HepG2 (cell line): Measurements from ENCODE around the gene HNRNPF. TPM values are rescaled to one million over a fixed set of nuclear protein-coding genes. Genes with fewer than 3 reads are reported as not detected.
A peak's percentile ranks its signal among the peaks of the same experiment; 100 is the strongest.

ENCODE experiments used
- ATRX ChIP-seq: sonication (generic); formaldehyde crosslinking; IDR thresholded peaks from 2 replicates; pipeline ENCODE4 v1.4.0; 2020; ENCODE audit warnings: missing genetic modification reagents, borderline replicate concordance
- BRCA1 ChIP-seq: sonication (generic); formaldehyde crosslinking; IDR thresholded peaks from 2 replicates; pipeline ENCODE4 v1.4.0; 2020; ENCODE audit warnings: missing genetic modification reagents
- CC2D1A ChIP-seq: sonication (generic); formaldehyde crosslinking; IDR thresholded peaks from 2 replicates; pipeline ENCODE4 v1.8.1; 2023; ENCODE audit warnings: mild to moderate bottlenecking, missing genetic modification reagents
- FOXA1 ChIP-seq, 2 experiments: fragments of 450-650 bp in 1 of 2; sonication (generic) in 1 of 2; formaldehyde crosslinking in 1 of 2; IDR thresholded peaks; 2 replicates each; pipeline versions ENCODE4 v1.4.0 to v1.6.1; 2016 to 2020; ENCODE audit warnings: missing genetic modification reagents in 1 of 2
- GATA4 ChIP-seq: sonication (generic); IDR thresholded peaks from 2 replicates; pipeline ENCODE4 v1.6.1; 2016; ENCODE audit warnings: antibody characterized with exemption, low read depth, borderline replicate concordance
- HDAC2 ChIP-seq: sonication (generic); formaldehyde crosslinking; IDR thresholded peaks from 2 replicates; pipeline ENCODE4 v1.4.0; 2020; ENCODE audit warnings: missing genetic modification reagents
- HNRNPL ChIP-seq: fragments of 200-400 bp; formaldehyde crosslinking; IDR thresholded peaks from 2 replicates; pipeline ENCODE4 v1.6.1; 2017; ENCODE audit warnings: mild to moderate bottlenecking, low read depth, low read length
- HOXA5 ChIP-seq: sonication (generic); formaldehyde crosslinking; IDR thresholded peaks from 2 replicates; pipeline ENCODE4 v1.4.0; 2020; ENCODE audit warnings: missing genetic modification reagents
- NCOA2 ChIP-seq: sonication (generic); formaldehyde crosslinking; IDR thresholded peaks from 2 replicates; pipeline ENCODE4 v1.8.0; 2022; ENCODE audit warnings: inconsistent platforms
- RARG ChIP-seq: sonication (generic); formaldehyde crosslinking; IDR thresholded peaks from 2 replicates; pipeline ENCODE4 v1.4.0; 2020; ENCODE audit warnings: low read depth, mild to moderate bottlenecking, missing genetic modification reagents
- RXRB ChIP-seq: IDR thresholded peaks from 2 replicates; pipeline ENCODE4 v1.6.1; 2016; ENCODE audit warnings: borderline replicate concordance, missing genetic modification reagents, missing compliant biosample characterization
- SALL2 ChIP-seq: sonication (generic); formaldehyde crosslinking; IDR thresholded peaks from 2 replicates; pipeline ENCODE4 v1.8.1; 2023; ENCODE audit warnings: mild to moderate bottlenecking, missing genetic modification reagents, inconsistent platforms
- SCMH1 ChIP-seq: sonication (generic); formaldehyde crosslinking; IDR thresholded peaks from 2 replicates; pipeline ENCODE4 v1.9.0; 2021; ENCODE audit warnings: missing genetic modification reagents, mild to moderate bottlenecking, borderline replicate concordance
- TP53 ChIP-seq: sonication (generic); formaldehyde crosslinking; conservative IDR thresholded peaks from 2 replicates; pipeline ENCODE4 v1.4.0; 2020; ENCODE audit warnings: missing genetic modification reagents
- YY1 ChIP-seq: IDR thresholded peaks from 2 replicates; pipeline ENCODE4 v1.6.1; 2011; ENCODE audit warnings: low read length, low read depth, moderate library complexity, mild to moderate bottlenecking; ENCODE audit not compliant: insufficient read depth, insufficient replicate concordance
- ZBTB38 ChIP-seq: sonication (generic); formaldehyde crosslinking; IDR thresholded peaks from 2 replicates; pipeline ENCODE4 v1.5.1; 2020; ENCODE audit warnings: mild to moderate bottlenecking, missing genetic modification reagents
- ZBTB42 ChIP-seq: sonication (generic); formaldehyde crosslinking; IDR thresholded peaks from 2 replicates; pipeline ENCODE4 v1.5.0; 2020; ENCODE audit warnings: mild to moderate bottlenecking, missing genetic modification reagents
- ZC3H13 ChIP-seq: sonication (generic); formaldehyde crosslinking; IDR thresholded peaks from 2 replicates; pipeline ENCODE4 v1.8.1; 2023; ENCODE audit warnings: mild to moderate bottlenecking, missing genetic modification reagents, moderate library complexity
- ZFP90 ChIP-seq: sonication (generic); formaldehyde crosslinking; IDR thresholded peaks from 2 replicates; pipeline ENCODE4 v1.8.0; 2022; ENCODE audit warnings: missing genetic modification reagents, mild to moderate bottlenecking, inconsistent platforms, borderline replicate concordance
- ZNF251 ChIP-seq: sonication (generic); formaldehyde crosslinking; IDR thresholded peaks from 2 replicates; pipeline ENCODE4 v1.9.0; 2021; ENCODE audit warnings: mild to moderate bottlenecking, missing genetic modification reagents
- ZNF317 ChIP-seq: sonication (generic); formaldehyde crosslinking; IDR thresholded peaks from 2 replicates; pipeline ENCODE4 v1.5.0; 2020; ENCODE audit warnings: mild to moderate bottlenecking, missing genetic modification reagents
- ZNF335 ChIP-seq: sonication (generic); formaldehyde crosslinking; IDR thresholded peaks from 2 replicates; pipeline ENCODE4 v1.4.0; 2020; ENCODE audit warnings: missing genetic modification reagents
- ZNF547 ChIP-seq: sonication (generic); formaldehyde crosslinking; IDR thresholded peaks from 2 replicates; pipeline ENCODE4 v1.5.1; 2020; ENCODE audit warnings: mild to moderate bottlenecking, missing genetic modification reagents
- ZNF589 ChIP-seq: sonication (generic); formaldehyde crosslinking; conservative IDR thresholded peaks from 2 replicates; pipeline ENCODE4 v1.8.0; 2022; ENCODE audit warnings: mild to moderate bottlenecking, moderate library complexity, missing genetic modification reagents
- ZNF878 ChIP-seq: sonication (generic); formaldehyde crosslinking; IDR thresholded peaks from 2 replicates; pipeline ENCODE4 v1.8.1; 2023; ENCODE audit warnings: mild to moderate bottlenecking, missing genetic modification reagents, moderate library complexity
- ZNF883 ChIP-seq: sonication (generic); formaldehyde crosslinking; IDR thresholded peaks from 2 replicates; pipeline ENCODE4 v1.5.1; 2020; ENCODE audit warnings: mild to moderate bottlenecking, missing genetic modification reagents; ENCODE audit errors: not compliant biosample characterization
- polyA plus RNA-seq, 8 experiments: library from polyadenylated mRNA; depleted of rRNA in 3 of 8; stranded (reverse) in 7 of 8; unstranded in 1 of 8; fragments of >200 nt; fragmentation: Illumina TruSeq in 4 of 8; extraction: Trizol in 4 of 8; gene quantifications; 2 replicates each; pipeline versions ENCODE4 v1.2.1 to v1.2.3, GENCODE V29; 2011 to 2016; ENCODE audit warnings: low read depth in 4 of 8, missing spikeins in 1 of 8, mixed read lengths in 1 of 8; ENCODE audit not compliant: insufficient read depth in 1 of 8
- total RNA-seq, 5 experiments: library from RNA; depleted of rRNA; stranded (reverse); fragments of >200 nt; fragmentation: Illumina TruSeq; extraction: Trizol; gene quantifications; 2 replicates each; pipeline ENCODE4 v1.2.3, GENCODE V29; 2016; ENCODE audit warnings: low read depth in 1 of 5
- TF ChIP-seq, protein P1 (sequence below): IDR thresholded peaks from 2 replicates; pipeline ENCODE4 v1.6.1; 2016; ENCODE audit warnings: low read depth, control low read depth
- TF ChIP-seq, protein P2 (sequence below): sonication (generic); formaldehyde crosslinking; IDR thresholded peaks from 2 replicates; pipeline ENCODE4 v1.8.0; 2022; ENCODE audit warnings: mild to moderate bottlenecking, missing genetic modification reagents, moderate library complexity

HNRNPF gene
- total and polyA plus RNA-seq, 2 of the 13 experiments (the other 11 are each of a cell fraction or from before 2014, with no cell fraction given), result 166 to 308 TPM

DNA sequence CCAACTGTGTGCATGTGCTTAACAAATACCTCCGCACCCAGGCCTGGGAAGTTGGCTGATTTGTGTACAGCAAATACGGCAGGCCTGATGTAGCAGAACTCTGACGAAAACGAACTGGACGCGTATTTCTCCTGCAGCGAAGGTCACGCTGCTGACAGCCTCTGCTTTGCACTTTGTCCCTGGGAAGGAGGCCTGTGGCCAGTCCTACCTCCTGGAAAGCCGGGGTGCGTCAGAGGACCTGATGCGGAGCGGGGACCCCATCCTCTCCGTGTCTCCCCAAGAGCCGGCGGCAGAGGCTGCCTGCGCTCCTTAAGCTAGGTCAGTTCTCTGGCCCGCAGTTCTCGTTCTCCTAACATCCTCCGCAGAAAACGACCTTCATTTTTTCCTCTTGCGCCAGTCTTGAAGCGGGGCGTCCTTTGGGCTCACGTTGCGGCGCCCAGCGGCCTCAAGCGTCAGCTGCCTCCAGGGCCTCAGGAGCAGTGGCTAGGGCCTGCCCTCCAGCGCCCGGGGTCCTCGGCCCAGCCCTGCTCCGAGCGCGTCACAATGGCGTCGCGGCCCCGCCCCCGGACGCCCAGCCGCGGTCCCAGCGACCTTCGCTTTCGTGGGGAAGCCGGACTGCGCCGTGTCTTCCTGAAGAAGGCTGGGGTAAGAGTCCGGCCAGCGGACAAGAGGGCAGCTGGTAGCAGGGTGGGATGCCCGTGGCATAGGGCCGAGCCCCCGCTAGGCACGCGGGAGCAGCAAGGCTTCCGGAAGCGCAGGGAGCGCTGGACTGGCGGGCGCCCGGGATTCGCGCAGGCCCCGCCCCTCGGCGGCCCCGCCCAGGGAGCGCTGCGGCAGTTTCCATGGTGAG, 27.5 kb upstream of the HNRNPF start, which contains the start of gene ZNF487 (continued):
- TF ChIP-seq ZNF589 (peak; percentile 12; the same call in 1 of the 2 replicates), CC2D1A (CRISPR knock-in tag) (no peak), HDAC2 (CRISPR knock-in tag) (peak; percentile 47; the same call in 1 of the 2 replicates), ATRX (CRISPR knock-in tag) (peak; percentile 8; the same call in 1 of the 2 replicates), TP53 (CRISPR knock-in tag) (peak; percentile 69; the same call in 1 of the 2 replicates), SCMH1 (no peak), ZNF335 (CRISPR knock-in tag) (peak; percentile 82; the same call in 1 of the 2 replicates), FOXA1 (IDR thresholded peaks at IDR 0.05) (no peak), FOXA1 (CRISPR knock-in tag; IDR thresholded peaks at IDR 0.05) (peak; percentile 73; the same call in 1 of the 2 replicates), ZNF547 (CRISPR knock-in tag) (0 out of 2 replicates have a peak, but pooled peaks have one; percentile 21), SALL2 (CRISPR knock-in tag) (peak; percentile 60; the same call in 1 of the 2 replicates), HNRNPL (0 out of 2 replicates have a peak, but pooled peaks have one; percentile 41), YY1 (peak; percentile 89), ZC3H13 (CRISPR knock-in tag) (peak; percentile 82; the same call in 1 of the 2 replicates), ZNF251 (CRISPR knock-in tag) (no peak; the same call in 1 of the 2 replicates), ZBTB42 (0 out of 2 replicates have a peak, but pooled peaks have one; percentile 30), NCOA2 (CRISPR knock-in tag) (peak; percentile 9), ZFP90 (CRISPR knock-in tag) (no peak), ZNF878 (CRISPR knock-in tag) (peak; percentile 81), ZNF883 (CRISPR knock-in tag) (peak; percentile 95), GATA4 (peak; percentile 65; the same call in 1 of the 2 replicates), ZBTB38 (CRISPR knock-in tag) (peak; percentile 94; the same call in 1 of the 2 replicates), BRCA1 (no peak; the same call in 1 of the 2 replicates), RARG (CRISPR knock-in tag) (no peak), ZNF317 (CRISPR knock-in tag) (no peak), HOXA5 (peak; percentile 32; the same call in 1 of the 2 replicates), RXRB (CRISPR knock-in tag) (peak; percentile 34; the same call in 1 of the 2 replicates)
- TF ChIP-seq, protein P1, sequence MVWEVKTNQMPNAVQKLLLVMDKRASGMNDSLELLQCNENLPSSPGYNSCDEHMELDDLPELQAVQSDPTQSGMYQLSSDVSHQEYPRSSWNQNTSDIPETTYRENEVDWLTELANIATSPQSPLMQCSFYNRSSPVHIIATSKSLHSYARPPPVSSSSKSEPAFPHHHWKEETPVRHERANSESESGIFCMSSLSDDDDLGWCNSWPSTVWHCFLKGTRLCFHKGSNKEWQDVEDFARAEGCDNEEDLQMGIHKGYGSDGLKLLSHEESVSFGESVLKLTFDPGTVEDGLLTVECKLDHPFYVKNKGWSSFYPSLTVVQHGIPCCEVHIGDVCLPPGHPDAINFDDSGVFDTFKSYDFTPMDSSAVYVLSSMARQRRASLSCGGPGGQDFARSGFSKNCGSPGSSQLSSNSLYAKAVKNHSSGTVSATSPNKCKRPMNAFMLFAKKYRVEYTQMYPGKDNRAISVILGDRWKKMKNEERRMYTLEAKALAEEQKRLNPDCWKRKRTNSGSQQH (CRISPR knock-in tag), result peak; percentile 89
- TF ChIP-seq, protein P2, sequence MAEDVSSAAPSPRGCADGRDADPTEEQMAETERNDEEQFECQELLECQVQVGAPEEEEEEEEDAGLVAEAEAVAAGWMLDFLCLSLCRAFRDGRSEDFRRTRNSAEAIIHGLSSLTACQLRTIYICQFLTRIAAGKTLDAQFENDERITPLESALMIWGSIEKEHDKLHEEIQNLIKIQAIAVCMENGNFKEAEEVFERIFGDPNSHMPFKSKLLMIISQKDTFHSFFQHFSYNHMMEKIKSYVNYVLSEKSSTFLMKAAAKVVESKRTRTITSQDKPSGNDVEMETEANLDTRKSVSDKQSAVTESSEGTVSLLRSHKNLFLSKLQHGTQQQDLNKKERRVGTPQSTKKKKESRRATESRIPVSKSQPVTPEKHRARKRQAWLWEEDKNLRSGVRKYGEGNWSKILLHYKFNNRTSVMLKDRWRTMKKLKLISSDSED (CRISPR knock-in tag), result 0 out of 2 replicates have a peak, but pooled peaks have one; percentile 61
